Gastroesophageal sphincter (tissue), 3 donors: Measurements from ENCODE around the gene AIG1.

Experiments used
- CTCF ChIP-seq, 4 experiments: fragments of 200-600 bp in 2 of 4; fragments of 450-650 bp in 2 of 4; sonication (generic) in 1 of 4; IDR thresholded peaks; one replicate each; pipeline ENCODE4 v1.5.1; 2017 to 2019; ENCODE audit warnings: antibody characterized with exemption in 4 of 4, mild to moderate bottlenecking in 2 of 4, moderate library complexity in 2 of 4
- POLR2A ChIP-seq, 2 donors: fragments of 450-650 bp; IDR thresholded peaks; one replicate each; pipeline ENCODE4 v1.6.1; 2017; ENCODE audit warnings: antibody characterized with exemption in 2 of 2, mild to moderate bottlenecking in 2 of 2, moderate library complexity in 1 of 2

- no peak for TF ChIP-seq POLR2A (IDR thresholded peaks at IDR 0.05)
- no peak for TF ChIP-seq CTCF (IDR thresholded peaks at IDR 0.05)
Measured at GRCh38 chr6:143064271-143064670, 3.6 kb downstream of the AIG1 start.
